Tibial artery (tissue), 4 donors: ENCODE measurements around the gene MCTP1.

Experiments
- DNase-seq, 2 donors: peaks; one replicate each; pipeline ENCODE4 v3.0.0-alpha.2; 2019
- H3K27ac ChIP-seq, 2 donors: fragments of 200-600 bp; sonication (generic) in 1 of 2; 1 replicate in 1 of 2; 2 replicates in 1 of 2; pipeline ENCODE4 v1.5.1; 2018 to 2019; ENCODE audit warnings: mild to moderate bottlenecking in 1 of 2
- H3K27me3 ChIP-seq, 2 donors: fragments of 200-600 bp; sonication (generic) in 1 of 2; one replicate each; pipeline versions ENCODE4 v1.5.1 to v1.6.0; 2016 to 2019
- H3K36me3 ChIP-seq, 3 donors: fragments of 200-600 bp; sonication (generic) in 2 of 3; one replicate each; pipeline ENCODE4 v1.5.1; 2016 to 2019; ENCODE audit warnings: mild to moderate bottlenecking in 2 of 3
- H3K4me1 ChIP-seq, 4 donors: fragments of 200-600 bp; sonication (generic) in 2 of 4; 1 replicate in 3 of 4; 2 replicates in 1 of 4; pipeline ENCODE4 v1.5.1; 2016 to 2019
- H3K4me3 ChIP-seq, 2 donors: fragments of 200-600 bp; sonication (generic) in 1 of 2; 1 replicate in 1 of 2; 2 replicates in 1 of 2; pipeline ENCODE4 v1.5.1; 2018 to 2019; ENCODE audit warnings: mild to moderate bottlenecking in 2 of 2
- H3K9me3 ChIP-seq, 3 donors: fragments of 200-600 bp; sonication (generic) in 1 of 3; one replicate each; pipeline ENCODE4 v1.5.1; 2016 to 2019
- CTCF ChIP-seq, 2 experiments: fragments of 200-600 bp in 1 of 2; fragments of 450-650 bp in 1 of 2; IDR thresholded peaks; one replicate each; pipeline ENCODE4 v1.5.1; 2017 to 2019; ENCODE audit warnings: antibody characterized with exemption in 2 of 2, mild to moderate bottlenecking in 1 of 2, moderate library complexity in 1 of 2
- intact Hi-C: fragments of 100-400 bp; cut with DNase I; formaldehyde crosslinking; loops from one replicate; pipeline ENCODE4 v1.15.0; 2023; ENCODE audit warnings: low total_unique reads

Gene MCTP1

GRCh38 chr5:94784536-94785505 is 500.1 kb downstream of the MCTP1 start:
- Histone ChIP-seq H3K36me3 (no peaks in the 10 kb centered on the region), H3K4me3 (no peak overlapping the region), H3K27me3 (no peaks in the 10 kb centered on the region), H3K27ac (no peak overlapping the region), H3K9me3 (no peaks in the 10 kb centered on the region), H3K4me1 (no peaks in the 10 kb centered on the region)
- TF ChIP-seq CTCF (IDR thresholded peaks at IDR 0.05) = no peak
- DNase-seq = no peak
- intact Hi-C loops = no loop called here

- intact Hi-C loops = no loop called here
- H3K36me3 ChIP-seq = no peaks in the 10 kb centered on the region
These were observed 502.5 kb downstream of the MCTP1 start for GRCh38 chr5:94782383-94782782.

GRCh38 chr5:94779684-94780083 is 505.2 kb downstream of the MCTP1 start:
- Histone ChIP-seq H3K27me3 (no peaks in the 10 kb centered on the region), H3K27ac (no peak overlapping the region), H3K4me1 (no peaks in the 10 kb centered on the region), H3K4me3 (no peak overlapping the region), H3K36me3 (no peaks in the 10 kb centered on the region), H3K9me3 (no peaks in the 10 kb centered on the region)
- DNase-seq = no peak
- no peak for TF ChIP-seq CTCF (IDR thresholded peaks at IDR 0.05)
- intact Hi-C loops = no loop called here

More at GRCh38 chr5:94782383-94782782, 502.5 kb downstream of the MCTP1 start:
- H3K4me1 ChIP-seq = no peaks in the 10 kb centered on the region
- H3K27ac ChIP-seq = no peak overlapping the region
- H3K9me3 ChIP-seq = no peaks in the 10 kb centered on the region
- DNase-seq = no peak
- no peak overlapping the region for H3K4me3 ChIP-seq
- TF ChIP-seq CTCF (IDR thresholded peaks at IDR 0.05) = no peak
- no peaks in the 10 kb centered on the region for H3K27me3 ChIP-seq

GRCh38 chr5:94778732-94779131 is 506.2 kb downstream of the MCTP1 start:
- intact Hi-C loops = no loop called here
- Histone ChIP-seq H3K4me3 (no peak overlapping the region), H3K27me3 (no peaks in the 10 kb centered on the region), H3K4me1 (no peaks in the 10 kb centered on the region), H3K9me3 (no peaks in the 10 kb centered on the region), H3K27ac (no peak overlapping the region), H3K36me3 (no peaks in the 10 kb centered on the region)
- TF ChIP-seq CTCF (IDR thresholded peaks at IDR 0.05) = no peak
- DNase-seq = no peak

- no peak for TF ChIP-seq CTCF (IDR thresholded peaks at IDR 0.05)
- Histone ChIP-seq H3K9me3 (no peaks in the 10 kb centered on the region), H3K4me1 (no peaks in the 10 kb centered on the region), H3K27ac (no peak overlapping the region), H3K36me3 (no peaks in the 10 kb centered on the region), H3K27me3 (no peaks in the 10 kb centered on the region), H3K4me3 (no peak overlapping the region)
- no peak for DNase-seq
- intact Hi-C loops = no loop called here
These were observed 506.6 kb downstream of the MCTP1 start for GRCh38 chr5:94778299-94778698.
